Measurements from ENCODE around the gene CCDC40. TPM values are rescaled to one million over a fixed set of nuclear protein-coding genes. Genes with fewer than 3 reads are reported as not detected.

Gene CCDC40
- total RNA-seq, 3 donors from 2014 or later = 0.25 to 0.98 (median 0.29) TPM

GRCh38 chr17:80119271-80119791 lies 82.9 kb downstream of the CCDC40 start:
- H3K4me3 Mint-ChIP-seq = no peak overlapping the region
- DNase-seq (no peak), ATAC-seq (no peak)
- H3K4me1 Mint-ChIP-seq (ENCODE audit: low read depth) = no peaks in the 10 kb centered on the region
- H3K9me3 Mint-ChIP-seq = peaks cover 7% of the 10 kb centered on the region
- no peaks in the 10 kb centered on the region for H3K36me3 Mint-ChIP-seq (ENCODE audit: insufficient read depth)
- H3K27me3 Mint-ChIP-seq (ENCODE audit: low read depth) = peaks cover 4% of the 10 kb centered on the region

- DNase-seq (no peak), ATAC-seq (no peak)
- Mint-ChIP-seq H3K36me3 (ENCODE audit: insufficient read depth) (no peaks in the 10 kb centered on the region), H3K27me3 (ENCODE audit: low read depth) (peaks cover 6% of the 10 kb centered on the region), H3K9me3 (peaks cover 7% of the 10 kb centered on the region), H3K4me3 (no peak overlapping the region), H3K4me1 (ENCODE audit: low read depth) (no peaks in the 10 kb centered on the region)
These were observed 83.4 kb downstream of the CCDC40 start for GRCh38 chr17:80119839-80120238.

GRCh38 chr17:80122026-80122575 lies 85.7 kb downstream of the CCDC40 start:
- Mint-ChIP-seq H3K27me3 (ENCODE audit: low read depth) (peaks cover 8% of the 10 kb centered on the region), H3K4me3 (no peak overlapping the region), H3K9me3 (no peaks in the 10 kb centered on the region), H3K4me1 (ENCODE audit: low read depth) (no peaks in the 10 kb centered on the region), H3K36me3 (ENCODE audit: insufficient read depth) (no peaks in the 10 kb centered on the region)
- DNase-seq (no peak), ATAC-seq (no peak)

GRCh38 chr17:80122926-80123505 lies 86.6 kb downstream of the CCDC40 start:
- Mint-ChIP-seq H3K9me3 (no peaks in the 10 kb centered on the region), H3K4me3 (no peak overlapping the region), H3K36me3 (ENCODE audit: insufficient read depth) (no peaks in the 10 kb centered on the region), H3K4me1 (ENCODE audit: low read depth) (no peaks in the 10 kb centered on the region), H3K27me3 (ENCODE audit: low read depth) (peaks cover 8% of the 10 kb centered on the region)
- ATAC-seq (no peak), DNase-seq (no peak)

GRCh38 chr17:80123791-80124190 lies 87.3 kb downstream of the CCDC40 start:
- Mint-ChIP-seq H3K36me3 (ENCODE audit: insufficient read depth) (no peaks in the 10 kb centered on the region), H3K27me3 (ENCODE audit: low read depth) (peaks cover 8% of the 10 kb centered on the region), H3K4me1 (ENCODE audit: low read depth) (no peaks in the 10 kb centered on the region), H3K9me3 (no peaks in the 10 kb centered on the region), H3K4me3 (no peak overlapping the region)
- ATAC-seq (no peak), DNase-seq (no peak)

- Mint-ChIP-seq H3K4me3 (no peak overlapping the region), H3K36me3 (ENCODE audit: insufficient read depth) (no peaks in the 10 kb centered on the region), H3K27me3 (ENCODE audit: low read depth) (peaks cover 8% of the 10 kb centered on the region), H3K4me1 (ENCODE audit: low read depth) (no peaks in the 10 kb centered on the region), H3K9me3 (no peaks in the 10 kb centered on the region)
- DNase-seq = no peak
- ATAC-seq = no peak
These were observed 88.0 kb downstream of the CCDC40 start for GRCh38 chr17:80124351-80124981.

GRCh38 chr17:80125656-80126448 lies 89.4 kb downstream of the CCDC40 start:
- Mint-ChIP-seq H3K4me1 (ENCODE audit: low read depth) (no peaks in the 10 kb centered on the region), H3K4me3 (no peak overlapping the region), H3K27me3 (ENCODE audit: low read depth) (peaks cover 8% of the 10 kb centered on the region), H3K9me3 (no peaks in the 10 kb centered on the region), H3K36me3 (ENCODE audit: insufficient read depth) (no peaks in the 10 kb centered on the region)
- ATAC-seq = no peak
- no peak for DNase-seq

- DNase-seq (no peak), ATAC-seq (no peak)
- H3K36me3 Mint-ChIP-seq (ENCODE audit: insufficient read depth) = no peaks in the 10 kb centered on the region
- no peak overlapping the region for H3K4me3 Mint-ChIP-seq
- no peaks in the 10 kb centered on the region for H3K4me1 Mint-ChIP-seq (ENCODE audit: low read depth)
- H3K27me3 Mint-ChIP-seq (ENCODE audit: low read depth) = peaks cover 8% of the 10 kb centered on the region
- H3K9me3 Mint-ChIP-seq = no peaks in the 10 kb centered on the region
These were observed 89.9 kb downstream of the CCDC40 start for GRCh38 chr17:80126449-80126715.

GRCh38 chr17:80129006-80129565 lies 92.6 kb downstream of the CCDC40 start:
- Mint-ChIP-seq H3K9me3 (no peaks in the 10 kb centered on the region), H3K4me1 (ENCODE audit: low read depth) (no peaks in the 10 kb centered on the region), H3K27me3 (ENCODE audit: low read depth) (peaks cover 6% of the 10 kb centered on the region), H3K4me3 (no peak overlapping the region), H3K36me3 (ENCODE audit: insufficient read depth) (peaks cover 10% of the 10 kb centered on the region)
- ATAC-seq (no peak), DNase-seq (no peak)

GRCh38 chr17:80130992-80131391 lies 94.5 kb downstream of the CCDC40 start:
- peaks cover under 1% of the 10 kb centered on the region for H3K27me3 Mint-ChIP-seq (ENCODE audit: low read depth)
- ATAC-seq (no peak), DNase-seq (no peak)
- no peaks in the 10 kb centered on the region for H3K4me1 Mint-ChIP-seq (ENCODE audit: low read depth)
- H3K36me3 Mint-ChIP-seq (ENCODE audit: insufficient read depth) = peaks cover 13% of the 10 kb centered on the region
- no peak overlapping the region for H3K4me3 Mint-ChIP-seq
- no peaks in the 10 kb centered on the region for H3K9me3 Mint-ChIP-seq

GRCh38 chr17:80132906-80133625 lies 96.6 kb downstream of the CCDC40 start:
- ATAC-seq (peak; percentile 16 to 37), DNase-seq (no peak)
- H3K27me3 Mint-ChIP-seq (ENCODE audit: low read depth) = no peaks in the 10 kb centered on the region
- H3K4me3 Mint-ChIP-seq = no peak overlapping the region
- H3K36me3 Mint-ChIP-seq (ENCODE audit: insufficient read depth) = peaks cover 25% of the 10 kb centered on the region
- H3K9me3 Mint-ChIP-seq = no peaks in the 10 kb centered on the region
- no peaks in the 10 kb centered on the region for H3K4me1 Mint-ChIP-seq (ENCODE audit: low read depth)

GRCh38 chr17:80133626-80133970 lies 97.2 kb downstream of the CCDC40 start:
- H3K4me1 Mint-ChIP-seq (ENCODE audit: low read depth) = no peaks in the 10 kb centered on the region
- H3K36me3 Mint-ChIP-seq (ENCODE audit: insufficient read depth) = peaks cover 29% of the 10 kb centered on the region
- no peaks in the 10 kb centered on the region for H3K9me3 Mint-ChIP-seq
- H3K4me3 Mint-ChIP-seq = no peak overlapping the region
- ATAC-seq (peak in 1 of 2 donors; percentile 9), DNase-seq (no peak)
- no peaks in the 10 kb centered on the region for H3K27me3 Mint-ChIP-seq (ENCODE audit: low read depth)

GRCh38 chr17:80137131-80137530 lies 100.7 kb downstream of the CCDC40 start:
- peaks cover 57% of the 10 kb centered on the region for H3K36me3 Mint-ChIP-seq (ENCODE audit: insufficient read depth)
- H3K4me1 Mint-ChIP-seq (ENCODE audit: low read depth) = no peaks in the 10 kb centered on the region
- no peak for DNase-seq
- H3K9me3 Mint-ChIP-seq = no peaks in the 10 kb centered on the region
- H3K4me3 Mint-ChIP-seq = no peak overlapping the region
- ATAC-seq = no peak
- no peaks in the 10 kb centered on the region for H3K27me3 Mint-ChIP-seq (ENCODE audit: low read depth)

- no peak for ATAC-seq
- Mint-ChIP-seq H3K27me3 (ENCODE audit: low read depth) (no peaks in the 10 kb centered on the region), H3K36me3 (ENCODE audit: insufficient read depth) (peaks cover 53% of the 10 kb centered on the region), H3K4me1 (ENCODE audit: low read depth) (no peaks in the 10 kb centered on the region), H3K9me3 (no peaks in the 10 kb centered on the region), H3K4me3 (no peak overlapping the region)
- DNase-seq = no peak
These were observed 102.5 kb downstream of the CCDC40 start for GRCh38 chr17:80138856-80139426.

All from activated T-cell treated with anti-CD3 and anti-CD28 coated beads, Interleukin-2, amount 50 U/mL, for 4 hours (primary cell).